OCI-M1 (cell line): ENCODE measurements around the gene ZIC4.

Experiments
- DNase-seq: peaks from one replicate; lab custom pipeline; 2025; lab: John Stamatoyannopoulos, UW

The ZIC4 gene

GRCh38 chr3:147354623-147355022 lies 51.7 kb downstream of the ZIC4 start:
- DNase-seq: no peak

- no peak for DNase-seq
These were observed 55.0 kb downstream of the ZIC4 start for GRCh38 chr3:147351301-147351700.

- no peak for DNase-seq
These were observed 57.4 kb downstream of the ZIC4 start for GRCh38 chr3:147348976-147349375.

- no peak for DNase-seq
These were observed 62.4 kb downstream of the ZIC4 start for GRCh38 chr3:147343926-147344325.

GRCh38 chr3:147341727-147342126 lies 64.6 kb downstream of the ZIC4 start:
- no peak for DNase-seq

- no peak for DNase-seq
These were observed 69.6 kb downstream of the ZIC4 start for GRCh38 chr3:147336543-147337278.
